Middle frontal gyrus (tissue), 1 donor: ENCODE data around the gene ZNF879.

Experiments used
- DNase-seq: peaks from one replicate; pipeline ENCODE4 v3.0.0-alpha.2; 2015; ENCODE audit warnings: low spot score; ENCODE audit errors: extremely low spot score

ZNF879 gene

DNA sequence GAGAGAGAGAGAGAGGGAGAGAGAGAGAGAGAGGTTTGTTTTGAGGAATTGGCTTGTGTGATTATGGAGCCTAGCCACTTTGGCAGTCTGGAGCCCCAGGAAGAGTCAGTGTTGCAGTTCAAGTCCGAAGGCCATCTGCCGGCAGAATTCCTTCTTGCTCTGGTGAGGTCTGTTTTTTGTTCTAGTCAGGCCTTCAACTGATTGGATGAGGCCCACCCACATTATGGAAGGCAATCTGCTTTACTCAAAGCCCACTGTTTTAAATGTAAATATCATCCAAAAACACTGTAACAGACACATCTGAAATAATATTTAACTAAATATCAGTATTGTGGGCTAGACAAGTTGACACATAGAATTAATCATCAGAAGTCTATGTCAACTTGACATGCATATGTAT lies 17.0 kb upstream of the ZNF879 start:
- DNase-seq: no peak

DNA sequence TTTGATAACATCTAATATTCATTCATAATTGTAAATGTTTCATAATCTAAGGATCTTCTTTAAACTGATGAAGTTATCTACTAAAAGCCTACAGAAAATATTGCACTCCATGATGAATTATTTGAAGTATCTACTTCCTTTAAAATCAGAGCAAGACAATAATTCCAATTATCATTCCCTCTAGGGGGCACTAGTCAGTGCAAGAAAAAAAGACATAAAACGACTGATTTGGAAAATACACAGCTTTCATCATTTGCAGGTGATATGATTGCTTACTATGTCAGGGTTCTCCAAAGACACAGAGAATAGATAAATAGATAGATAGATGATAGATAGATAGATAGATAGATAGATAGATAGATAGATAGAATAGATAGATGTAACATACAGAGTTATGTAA lies 14.9 kb upstream of the ZNF879 start:
- DNase-seq: no peak

DNA sequence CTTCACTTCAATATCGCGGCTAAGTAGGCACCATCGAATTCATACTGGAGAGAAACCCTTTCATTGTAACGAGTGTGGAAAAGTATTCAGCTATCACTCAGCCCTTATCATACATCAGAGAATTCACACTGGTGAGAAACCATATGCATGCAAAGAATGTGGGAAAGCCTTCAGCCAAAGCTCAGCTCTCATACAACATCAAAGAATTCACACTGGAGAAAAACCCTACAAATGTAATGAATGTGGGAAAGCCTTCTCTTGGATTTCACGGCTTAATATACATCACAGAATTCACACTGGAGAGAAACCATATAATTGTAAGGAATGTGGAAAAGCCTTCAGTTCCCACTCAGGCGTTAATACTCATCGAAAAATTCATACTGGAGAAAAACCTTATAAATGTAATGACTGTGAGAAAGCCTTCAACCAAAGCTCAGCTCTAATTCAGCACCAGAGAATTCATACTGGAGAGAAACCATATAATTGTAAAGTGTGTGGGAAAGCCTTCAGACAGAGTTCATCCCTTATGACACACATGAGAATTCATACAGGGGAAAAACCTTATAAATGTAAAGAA lies 9.5 kb downstream of the ZNF879 start:
- no peak for DNase-seq

DNA sequence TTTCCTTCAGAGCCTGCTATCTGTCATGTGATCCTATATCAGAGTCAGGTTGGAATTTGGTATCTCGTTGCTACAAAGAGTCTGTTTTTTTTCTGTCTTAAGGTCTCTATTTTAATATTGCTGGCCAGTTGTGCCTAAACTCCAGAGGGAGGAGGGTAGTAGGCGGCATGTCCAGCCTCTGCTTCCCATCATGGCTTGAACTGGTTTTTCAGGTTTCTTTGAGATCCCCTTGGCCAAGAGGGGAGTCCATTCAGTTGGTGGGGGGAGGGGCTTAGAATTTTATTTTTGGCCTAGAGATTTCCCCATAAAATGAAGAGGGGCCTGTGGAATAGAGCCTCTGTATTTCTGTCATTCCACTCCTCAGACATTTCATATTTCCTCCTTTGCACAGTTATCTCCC lies 21.2 kb downstream of the ZNF879 start:
- no peak for DNase-seq

DNA sequence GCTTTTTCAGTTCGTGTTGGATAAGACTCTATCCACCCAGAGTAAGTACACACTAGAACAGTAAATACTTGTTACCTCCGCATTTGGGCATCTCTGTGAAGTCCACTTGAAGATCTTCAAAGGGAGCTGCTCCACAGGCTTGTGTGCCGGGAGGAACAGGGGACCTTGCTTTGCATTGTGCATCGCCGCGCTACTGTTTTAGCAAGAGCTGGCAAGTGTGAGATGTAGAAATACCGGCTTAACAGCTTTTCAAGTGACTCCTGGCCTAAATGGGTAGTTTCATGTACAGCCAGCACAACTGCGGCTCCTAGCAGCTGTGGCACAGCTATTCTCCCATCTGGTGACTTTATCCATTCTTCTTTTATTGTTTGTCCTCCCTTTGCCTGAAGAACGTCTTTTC lies 28.2 kb downstream of the ZNF879 start:
- DNase-seq: no peak

DNA sequence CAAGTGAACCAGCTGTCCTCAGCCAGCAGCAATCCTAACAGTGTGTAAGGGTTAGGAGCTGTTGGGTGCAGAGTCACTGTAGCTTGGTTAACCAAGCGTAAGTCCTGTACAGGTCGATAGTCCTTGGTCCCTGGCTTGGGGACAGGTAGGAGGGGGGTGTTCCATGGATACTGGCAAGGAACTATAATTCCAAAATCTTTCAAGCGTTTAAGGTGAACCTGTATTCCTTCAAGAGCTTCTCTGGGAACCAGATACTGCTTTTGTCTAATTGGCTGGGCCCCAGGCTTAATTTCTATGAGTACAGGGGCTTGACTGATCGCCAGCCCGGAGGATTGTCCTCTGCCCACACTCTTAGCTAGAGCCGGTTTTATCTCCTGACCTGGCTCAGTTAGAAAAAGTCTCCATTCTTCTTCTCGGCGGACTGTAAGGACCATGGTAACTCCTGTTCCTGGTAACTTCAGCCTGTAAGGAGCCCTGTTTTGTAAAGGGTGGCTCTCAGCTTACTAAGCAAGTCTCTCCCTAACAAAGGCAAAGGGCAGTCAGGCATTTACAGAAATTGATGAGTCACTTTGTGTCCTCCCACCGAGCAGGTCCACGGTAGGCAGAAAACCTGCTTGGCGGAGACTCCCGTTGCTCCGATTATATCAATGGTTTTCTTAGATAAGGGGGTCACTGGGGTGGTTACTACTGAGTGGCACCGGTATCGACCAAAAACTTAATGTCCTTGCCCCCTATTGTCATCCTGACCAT lies 30.6 kb downstream of the ZNF879 start:
- DNase-seq: no peak

DNA sequence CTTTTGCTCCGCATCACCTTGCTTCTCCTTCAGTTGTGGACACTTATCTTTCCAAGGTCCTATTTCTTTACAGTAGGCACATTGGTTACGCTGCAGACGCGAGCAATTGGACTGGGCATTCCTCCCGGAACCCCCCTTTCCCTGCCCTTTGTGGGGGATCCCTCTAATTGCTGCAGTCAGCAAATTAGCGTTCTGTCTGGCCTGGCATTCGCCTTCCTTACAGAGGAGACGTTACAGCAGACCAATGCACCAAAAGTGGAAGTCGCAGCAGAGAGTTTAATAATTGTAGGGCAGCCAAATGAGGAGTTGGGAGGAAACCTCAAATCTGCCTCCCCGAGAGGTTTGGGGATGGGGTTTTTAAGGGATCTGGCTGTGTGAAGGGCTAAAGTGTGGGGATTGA lies 31.3 kb downstream of the ZNF879 start:
- DNase-seq: no peak

DNA sequence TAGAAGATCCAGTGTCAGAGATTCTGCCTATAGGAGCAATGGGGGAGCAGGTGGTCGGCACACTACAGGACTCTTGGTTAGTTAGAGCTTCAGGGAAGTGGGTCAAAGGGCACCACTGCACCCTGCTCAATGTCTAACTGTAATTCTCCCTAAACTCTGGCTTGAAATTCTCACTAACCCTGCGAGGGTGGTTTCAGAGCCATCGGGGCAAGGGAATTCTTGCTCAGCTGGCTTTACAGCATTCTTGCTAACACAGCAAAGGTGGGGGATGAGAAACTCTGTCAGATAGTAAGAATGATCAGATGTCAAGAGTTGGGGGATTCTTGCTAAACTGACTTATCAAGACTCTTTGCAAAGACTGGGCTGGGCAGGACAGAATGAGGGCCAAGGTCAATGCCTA lies 31.8 kb downstream of the ZNF879 start:
- no peak for DNase-seq

DNA sequence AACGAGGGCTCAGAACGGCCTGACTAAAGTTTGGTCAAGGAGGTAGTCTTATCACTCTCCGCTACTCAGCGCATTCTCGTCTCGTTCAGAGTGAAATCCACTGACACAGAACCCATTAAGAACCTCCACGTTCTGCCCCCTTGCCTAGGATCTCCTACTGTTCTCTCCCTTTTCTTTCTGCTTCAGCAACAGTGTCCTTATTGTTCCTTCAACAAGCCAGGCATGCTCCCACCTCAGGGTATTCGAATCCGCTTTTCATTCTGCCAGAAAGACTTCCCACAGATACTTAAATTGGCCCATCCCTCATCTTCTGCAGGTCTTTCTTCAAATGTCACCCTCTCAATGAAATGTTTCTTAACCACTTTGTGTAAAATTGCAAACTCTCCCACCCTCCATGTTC lies 32.2 kb downstream of the ZNF879 start:
- no peak for DNase-seq

DNA sequence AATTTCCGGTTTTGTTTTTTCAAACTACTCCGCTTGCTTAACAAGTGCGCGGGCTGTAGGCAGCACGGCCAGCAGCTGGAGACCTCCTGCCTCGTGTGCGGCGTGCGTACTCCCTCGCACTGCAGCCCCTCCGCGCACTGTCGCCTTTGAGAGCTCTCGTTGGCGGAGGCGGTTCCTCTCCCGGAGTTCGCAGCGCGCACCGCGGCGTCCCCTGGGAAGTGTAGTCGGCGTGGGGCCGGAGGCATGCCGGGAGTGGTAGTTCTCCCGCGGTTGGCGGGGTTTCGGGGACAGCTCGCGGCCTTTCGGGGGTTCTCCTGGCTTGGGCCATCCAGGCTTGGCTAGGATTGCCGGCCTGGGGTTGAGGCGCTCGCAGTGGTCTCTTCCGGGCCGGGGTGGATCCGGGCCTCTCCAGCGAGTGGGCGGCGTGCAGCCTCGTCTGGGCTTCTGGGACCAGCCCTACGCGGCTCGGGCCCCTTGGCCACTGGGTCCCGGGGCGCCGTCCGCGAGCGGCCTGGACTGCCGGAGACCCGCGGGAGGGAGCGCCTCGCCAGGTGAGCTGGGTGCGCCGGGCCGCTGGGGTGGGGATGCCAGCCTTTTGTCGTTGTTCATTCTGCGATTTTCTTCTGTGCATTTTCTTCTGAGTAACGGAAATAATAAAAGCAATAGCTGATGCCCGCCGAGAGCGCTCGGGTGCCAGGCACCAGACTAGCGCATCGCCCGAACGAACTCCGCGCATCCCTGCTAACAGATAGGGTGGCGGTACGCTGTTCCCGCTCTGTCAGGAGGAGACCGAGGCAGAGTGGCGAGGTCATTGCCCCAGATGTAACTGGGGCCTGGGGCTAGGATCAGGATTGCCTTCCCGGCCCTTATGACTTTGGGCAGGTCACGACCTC lies 36.8 kb downstream of the ZNF879 start, which contains the start of gene ZNF354C:
ZNF354C (plus strand) TSS at position 258 of the 893 bp plus-strand sequence. CDS start 1,696 bp downstream, outside the sequence.
- peak; percentile 60 for DNase-seq

DNA sequence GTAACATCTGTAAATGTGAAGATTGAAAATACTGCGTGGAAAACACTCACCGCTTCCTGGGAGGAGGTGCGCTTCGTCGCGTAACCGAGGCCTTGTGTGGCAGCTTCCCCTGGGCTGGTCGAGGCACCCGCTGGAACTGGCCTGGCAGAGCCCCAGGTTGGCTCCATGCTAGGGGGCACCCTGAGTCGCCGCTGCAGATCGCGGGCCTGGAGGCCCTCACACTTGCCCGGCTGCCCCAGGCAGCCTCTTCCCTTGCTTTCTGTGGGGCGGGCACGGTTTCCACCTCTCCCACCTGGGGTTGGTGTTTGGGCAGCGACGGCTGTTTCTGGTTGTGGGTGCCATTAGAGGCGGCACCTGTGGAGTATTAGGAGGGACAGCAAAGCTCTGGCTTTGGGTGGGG lies 37.4 kb downstream of the ZNF879 start:
- no peak for DNase-seq

DNA sequence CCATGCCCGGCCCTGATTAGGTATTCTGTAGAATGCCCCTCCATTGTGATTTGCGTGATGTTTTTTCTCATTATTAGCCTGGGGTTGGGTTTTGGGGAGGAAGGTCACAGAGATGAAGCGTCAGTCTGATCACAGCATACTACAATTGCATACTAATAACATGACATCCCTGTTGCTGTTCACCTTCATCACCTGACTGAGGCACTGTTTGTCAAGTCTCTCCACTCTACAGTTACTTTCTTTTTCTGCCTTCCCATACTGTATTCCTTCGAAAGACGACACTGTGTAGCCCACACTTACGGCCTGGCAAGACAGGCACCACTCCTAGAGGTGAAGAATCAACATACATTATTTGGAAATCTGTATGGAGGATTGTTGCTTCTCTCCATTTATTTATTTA lies 42.1 kb downstream of the ZNF879 start:
- no peak for DNase-seq

DNA sequence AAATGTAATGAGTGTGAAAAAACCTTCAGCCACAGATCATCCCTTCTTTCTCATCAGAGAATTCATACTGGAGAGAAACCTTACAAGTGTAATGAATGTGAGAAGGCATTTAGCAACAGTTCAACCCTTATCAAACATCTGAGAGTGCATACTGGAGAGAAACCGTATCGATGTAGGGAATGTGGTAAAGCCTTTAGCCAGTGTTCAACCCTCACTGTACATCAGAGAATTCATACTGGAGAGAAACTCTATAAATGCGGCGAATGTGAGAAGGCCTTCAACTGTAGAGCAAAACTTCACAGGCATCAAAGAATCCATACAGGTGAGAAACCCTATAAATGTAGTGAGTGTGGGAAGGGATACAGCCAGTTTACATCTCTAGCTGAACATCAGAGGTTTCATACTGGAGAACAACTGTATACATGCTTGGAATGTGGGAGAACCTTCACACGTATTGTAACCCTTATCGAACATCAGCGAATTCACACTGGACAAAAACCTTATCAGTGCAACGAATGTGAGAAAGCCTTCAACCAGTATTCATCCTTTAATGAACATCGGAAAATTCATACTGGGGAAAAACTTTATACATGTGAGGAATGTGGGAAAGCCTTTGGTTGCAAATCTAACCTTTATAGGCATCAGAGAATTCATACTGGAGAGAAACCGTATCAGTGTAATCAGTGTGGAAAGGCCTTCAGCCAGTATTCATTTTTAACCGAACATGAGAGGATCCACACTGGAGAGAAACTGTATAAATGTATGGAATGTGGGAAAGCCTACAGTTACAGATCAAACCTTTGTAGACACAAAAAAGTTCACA lies 55.8 kb downstream of the ZNF879 start:
- no peak for DNase-seq

DNA sequence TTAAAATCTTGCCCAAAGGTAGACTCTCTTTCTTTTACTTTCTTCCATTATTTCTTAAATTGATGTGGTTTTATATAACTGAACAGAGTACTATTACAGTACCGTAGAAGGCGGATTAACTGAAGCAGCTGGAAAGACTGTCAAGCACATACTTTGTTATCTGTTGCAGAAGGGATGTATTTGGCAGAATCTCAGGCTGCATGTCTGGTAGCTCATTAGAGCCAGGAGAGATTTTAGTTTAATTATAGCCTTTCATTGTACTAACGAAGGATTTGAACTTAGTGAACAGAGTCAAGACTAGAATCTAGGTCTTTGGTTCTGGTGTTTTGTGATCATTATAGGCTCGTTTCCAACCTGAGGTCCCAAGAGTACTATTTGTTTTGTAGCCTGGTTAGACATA lies 57.1 kb downstream of the ZNF879 start:
- no peak for DNase-seq
